GM18858 (cell line): ENCODE measurements around the gene KCNN1.
A peak's percentile ranks its signal among the peaks of the same experiment; 100 is the strongest.
"Not testable (repeated sequence)": the region's sequence is repeated elsewhere in the genome, so short reads cannot be mapped to it uniquely, and the experiment has no call there.

ENCODE experiments used
- ATAC-seq: cut with Tn5 transposase; IDR thresholded peaks from one replicate; pipeline ENCODE4 v1.9.1; 2021; ENCODE audit not compliant: unreplicated experiment

The KCNN1 gene

GRCh38 chr19:18021121-18021755 is 54.3 kb downstream of the KCNN1 start:
- no peak for ATAC-seq

- ATAC-seq, result no peak
Measured at GRCh38 chr19:18023622-18024251, 56.8 kb downstream of the KCNN1 start.

DNA sequence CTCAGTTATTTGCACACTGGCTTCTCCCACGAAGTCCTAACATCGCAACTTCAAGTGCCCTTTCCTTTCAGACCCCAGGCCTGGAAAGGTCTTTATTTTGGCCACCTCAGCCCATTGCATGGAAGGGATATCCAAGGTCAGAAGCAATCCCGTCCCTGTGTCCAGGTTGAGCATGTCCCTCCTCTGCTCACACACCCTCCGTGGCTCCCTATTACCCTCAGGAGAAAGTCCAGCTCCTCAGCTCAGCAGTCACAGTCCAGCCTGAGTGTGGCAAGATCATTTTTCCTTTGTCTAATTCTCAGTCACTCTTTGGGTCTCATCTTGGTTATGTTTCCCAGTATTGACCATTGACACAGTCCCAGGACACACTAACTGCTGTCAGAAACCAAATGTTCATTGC is 60.2 kb downstream of the KCNN1 start:
- no peak for ATAC-seq

DNA sequence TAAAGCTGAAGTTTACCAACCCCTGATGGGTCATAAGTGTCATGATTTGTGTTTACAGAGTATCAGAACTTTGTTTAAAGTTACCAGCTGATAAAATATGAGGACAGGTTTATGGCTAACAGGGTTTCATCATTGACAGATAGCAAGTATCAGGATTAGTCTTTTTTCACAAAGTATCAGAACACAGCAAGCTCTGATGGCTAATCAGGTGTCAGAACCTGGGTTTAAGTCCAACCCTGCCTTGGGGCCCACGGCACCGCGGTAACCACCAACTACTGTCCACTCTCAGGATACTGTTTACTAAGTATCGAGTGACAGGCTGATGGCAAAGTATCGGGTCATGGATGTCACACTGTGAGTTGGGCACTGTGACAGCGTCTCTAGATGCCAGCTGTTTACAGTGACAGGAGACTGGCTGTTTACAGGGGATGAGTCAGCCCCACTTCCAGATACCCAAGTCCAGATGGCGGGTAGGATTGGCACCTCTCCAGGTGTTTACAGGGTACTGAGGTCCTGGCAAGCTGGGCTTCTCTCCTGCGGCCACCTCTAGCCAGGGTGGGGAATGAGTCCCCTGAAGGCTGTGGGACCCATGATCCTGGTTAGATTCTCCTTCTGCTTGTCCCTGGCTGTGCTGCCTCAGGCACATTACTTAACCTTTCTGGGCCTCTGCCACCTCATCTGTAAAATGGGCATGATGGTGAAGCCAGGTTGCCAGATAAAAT is 62.9 kb downstream of the KCNN1 start:
- no peak for ATAC-seq

DNA sequence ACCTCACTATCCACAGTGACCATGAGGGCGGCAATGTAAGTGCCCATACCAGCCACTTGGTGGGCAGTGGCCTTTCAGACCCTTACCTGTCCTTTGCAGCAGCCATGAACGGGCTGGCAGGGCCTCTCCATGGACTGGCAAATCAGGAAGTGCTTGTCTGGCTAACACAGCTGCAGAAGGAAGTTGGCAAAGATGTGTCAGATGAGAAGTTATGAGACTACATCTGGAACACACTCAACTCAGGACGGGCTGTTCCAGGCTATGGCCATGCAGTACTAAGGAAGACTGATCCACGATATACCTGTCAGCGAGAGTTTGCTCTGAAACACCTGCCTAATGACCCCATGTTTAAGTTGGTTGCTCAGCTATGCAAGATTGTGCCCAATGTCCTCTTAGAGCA is 64.5 kb downstream of the KCNN1 start:
- not testable (repeated sequence) for ATAC-seq

DNA sequence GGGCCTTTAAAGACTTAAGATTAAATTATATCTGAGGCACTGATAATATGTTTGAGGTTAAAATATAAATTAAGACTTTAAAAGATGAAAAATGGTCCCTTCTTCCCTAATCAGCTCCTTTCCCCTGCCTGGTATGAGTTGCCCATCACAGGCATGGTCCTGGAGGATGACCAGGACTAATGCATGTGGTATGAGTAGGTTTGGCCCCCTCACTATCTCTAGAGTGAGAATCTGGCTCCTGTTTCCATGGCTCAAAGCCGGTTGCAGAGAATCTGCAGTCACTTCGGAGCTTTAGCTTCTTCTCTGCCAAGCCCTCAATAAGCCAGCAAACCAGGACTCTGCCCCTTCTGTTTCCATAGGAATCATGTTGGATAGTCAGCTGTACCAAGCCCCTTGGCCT is 65.2 kb downstream of the KCNN1 start:
- not testable (repeated sequence) for ATAC-seq

- ATAC-seq, result no peak
Measured at GRCh38 chr19:18041054-18041453, 74.1 kb downstream of the KCNN1 start.

GRCh38 chr19:18043676-18044075 is 76.8 kb downstream of the KCNN1 start:
- no peak for ATAC-seq

DNA sequence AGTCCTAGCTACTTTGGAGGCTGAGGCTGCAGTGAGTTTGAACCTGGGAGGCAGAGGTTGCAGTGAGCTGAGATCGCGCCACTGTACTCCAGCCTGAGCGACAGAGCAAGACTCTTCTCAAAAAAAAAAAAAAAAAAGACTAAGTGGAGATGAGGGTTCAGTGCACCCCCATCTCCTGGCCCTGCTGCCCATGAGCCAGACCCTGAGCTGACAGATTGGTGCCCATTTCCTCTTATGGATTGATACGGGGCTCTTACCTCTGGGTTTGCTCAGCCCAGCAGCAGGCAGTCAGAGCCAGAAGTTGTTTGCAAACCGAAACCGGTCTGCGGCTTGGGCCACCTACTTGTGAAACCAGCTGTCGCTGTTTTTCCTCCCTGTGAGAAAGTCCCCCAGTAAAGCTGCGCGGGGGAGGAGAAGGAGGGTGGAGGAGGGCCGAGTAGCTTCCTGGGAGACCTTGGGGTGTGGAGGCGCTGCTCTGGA is 78.0 kb downstream of the KCNN1 start:
- peak; percentile 79 for ATAC-seq

- ATAC-seq, result no peak
Measured at GRCh38 chr19:18045307-18046050, 78.6 kb downstream of the KCNN1 start.

GRCh38 chr19:18046059-18046718 is 79.3 kb downstream of the KCNN1 start:
- ATAC-seq, result no peak

DNA sequence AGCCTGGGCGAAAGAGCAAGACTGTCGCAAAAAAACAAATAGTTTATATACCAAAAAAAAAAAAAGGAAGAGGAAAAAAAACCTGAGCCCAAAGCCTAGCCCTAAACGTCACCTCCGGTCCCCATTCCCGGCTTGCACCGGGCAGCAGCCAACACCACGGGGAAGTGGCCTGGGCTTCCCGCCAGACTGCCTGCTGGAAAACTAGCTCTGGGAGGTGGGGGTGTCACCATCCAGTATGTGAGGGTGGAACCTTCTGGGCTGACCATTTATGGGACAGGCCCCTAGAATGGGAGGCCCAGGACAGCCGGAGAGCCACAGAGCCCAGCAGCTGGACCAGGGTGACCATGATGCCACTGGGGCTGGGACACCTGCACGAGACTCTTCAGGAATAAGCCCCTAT is 82.5 kb downstream of the KCNN1 start:
- no peak for ATAC-seq
